Heart left ventricle (tissue), 13 donors: ENCODE measurements around the gene GREB1.

Source experiments
- POLR2A ChIP-seq, 2 donors: fragments of 450-650 bp; IDR thresholded peaks; one replicate each; pipeline ENCODE4 v1.6.1; 2017; ENCODE audit warnings: antibody characterized with exemption in 2 of 2, mild to moderate bottlenecking in 2 of 2, moderate library complexity in 2 of 2
- TF ChIP-seq, protein P1 (sequence below), 12 donors: fragments of 200-600 bp; sonication (generic) in 4 of 12; IDR thresholded peaks; one replicate each; pipeline versions ENCODE4 v1.5.0 to v1.8.0; 2018 to 2022; ENCODE audit warnings: antibody characterized with exemption in 12 of 12, mild to moderate bottlenecking in 5 of 12
- donor health status: ischemic (EF 13 %, LVEDD 7.1; RV severe dilation, severe dysfunction).
- donor health status: DM: no; HTN: yes; CAD: no.
- donor health status: DM: no; HTN: no; CAD: no.
- donor health status: ischemic (EF 25% LVEDD 6.9; RV normal size, moderate dysfunction).
- donor health status: ischemic (EF 25% LVEDD 5.7; RV mildly dilated, moderate dysfunction).
- donor health status: ischemic (EF 35%, LVEDD 5.7; RV mildly dilated, moderate dysfunction).
- donor health status: nonischemic (EF 11% LVEDD 7.7; RV severe dilation, severe dysfunction).
- donor health status: DM: yes; HTN: yes; CAD: no.
- donor health status: PGD.
- donor health status: ischemic (EF 29% LVEDD 5.4; RV normal size, mild dysfunction).
- donor health status: nonischemic (EF 23%, LVEDD 6.1; RV moderate dilation, normal function).

DNA sequence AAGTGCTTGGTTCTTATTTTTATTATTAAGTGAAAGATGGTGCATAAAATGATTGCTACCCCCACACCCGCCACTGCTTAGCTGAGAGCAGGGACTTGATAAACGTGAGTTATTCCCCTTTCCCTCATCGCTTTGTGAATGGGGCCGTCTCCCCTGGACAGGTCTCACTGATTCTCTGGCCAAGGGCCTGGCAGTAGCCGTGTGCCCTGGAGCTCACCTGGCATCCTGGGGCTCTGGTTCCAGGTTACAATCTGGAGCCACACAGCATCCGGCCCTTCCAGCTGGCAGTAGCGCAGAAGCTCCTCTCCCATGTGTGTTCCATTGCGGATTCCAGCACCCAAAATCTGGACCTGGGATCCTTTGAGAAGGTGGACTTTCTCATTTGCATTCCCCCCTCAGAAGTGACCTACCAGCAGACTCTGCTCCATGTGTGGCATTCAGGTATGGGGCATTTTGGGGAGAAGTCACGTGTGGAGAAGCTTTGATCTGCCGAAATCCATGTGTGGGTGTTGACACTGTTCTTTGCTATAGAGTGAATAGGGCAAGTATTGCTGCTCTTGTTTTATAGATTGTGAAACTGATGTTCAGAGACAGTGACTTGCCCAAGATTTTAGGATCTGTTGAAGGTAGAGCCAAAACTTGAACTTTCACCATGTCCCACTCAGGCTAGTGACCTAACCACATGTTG is 63.8 kb downstream of the GREB1 start:
- TF ChIP-seq, protein P1, sequence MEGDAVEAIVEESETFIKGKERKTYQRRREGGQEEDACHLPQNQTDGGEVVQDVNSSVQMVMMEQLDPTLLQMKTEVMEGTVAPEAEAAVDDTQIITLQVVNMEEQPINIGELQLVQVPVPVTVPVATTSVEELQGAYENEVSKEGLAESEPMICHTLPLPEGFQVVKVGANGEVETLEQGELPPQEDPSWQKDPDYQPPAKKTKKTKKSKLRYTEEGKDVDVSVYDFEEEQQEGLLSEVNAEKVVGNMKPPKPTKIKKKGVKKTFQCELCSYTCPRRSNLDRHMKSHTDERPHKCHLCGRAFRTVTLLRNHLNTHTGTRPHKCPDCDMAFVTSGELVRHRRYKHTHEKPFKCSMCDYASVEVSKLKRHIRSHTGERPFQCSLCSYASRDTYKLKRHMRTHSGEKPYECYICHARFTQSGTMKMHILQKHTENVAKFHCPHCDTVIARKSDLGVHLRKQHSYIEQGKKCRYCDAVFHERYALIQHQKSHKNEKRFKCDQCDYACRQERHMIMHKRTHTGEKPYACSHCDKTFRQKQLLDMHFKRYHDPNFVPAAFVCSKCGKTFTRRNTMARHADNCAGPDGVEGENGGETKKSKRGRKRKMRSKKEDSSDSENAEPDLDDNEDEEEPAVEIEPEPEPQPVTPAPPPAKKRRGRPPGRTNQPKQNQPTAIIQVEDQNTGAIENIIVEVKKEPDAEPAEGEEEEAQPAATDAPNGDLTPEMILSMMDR (IDR thresholded peaks at IDR 0.05) = no peak
- no peak for TF ChIP-seq POLR2A (IDR thresholded peaks at IDR 0.05)
